Measurements from ENCODE around the gene SEMA5A.

- TF ChIP-seq CTCF (IDR thresholded peaks at IDR 0.05): no peak
- TF ChIP-seq POLR2A (IDR thresholded peaks at IDR 0.05): no peak
Observed at GRCh38 chr5:9222054-9222976, 323.6 kb downstream of the SEMA5A start.
